Stimulated activated CD4-positive, alpha-beta T cell treated with anti-CD3 and anti-CD28 coated beads, Interleukin-2, amount 100 ng/mL, for 48 hours (primary cell): ENCODE measurements around the gene MAPK9.
A peak's percentile ranks its signal among the peaks of the same experiment; 100 is the strongest.
"Not testable (repeated sequence)": the region's sequence is repeated elsewhere in the genome, so short reads cannot be mapped to it uniquely, and the experiment has no call there.

ENCODE experiments used
- DNase-seq, 2 donors: peaks; one replicate each; pipeline ENCODE4 v3.0.0-alpha.2; 2020

Gene MAPK9

GRCh38 chr5:180222056-180222455 lies 69.8 kb downstream of the MAPK9 start:
- no peak for DNase-seq

GRCh38 chr5:180217797-180218196 lies 74.1 kb downstream of the MAPK9 start:
- DNase-seq, result no peak

DNA sequence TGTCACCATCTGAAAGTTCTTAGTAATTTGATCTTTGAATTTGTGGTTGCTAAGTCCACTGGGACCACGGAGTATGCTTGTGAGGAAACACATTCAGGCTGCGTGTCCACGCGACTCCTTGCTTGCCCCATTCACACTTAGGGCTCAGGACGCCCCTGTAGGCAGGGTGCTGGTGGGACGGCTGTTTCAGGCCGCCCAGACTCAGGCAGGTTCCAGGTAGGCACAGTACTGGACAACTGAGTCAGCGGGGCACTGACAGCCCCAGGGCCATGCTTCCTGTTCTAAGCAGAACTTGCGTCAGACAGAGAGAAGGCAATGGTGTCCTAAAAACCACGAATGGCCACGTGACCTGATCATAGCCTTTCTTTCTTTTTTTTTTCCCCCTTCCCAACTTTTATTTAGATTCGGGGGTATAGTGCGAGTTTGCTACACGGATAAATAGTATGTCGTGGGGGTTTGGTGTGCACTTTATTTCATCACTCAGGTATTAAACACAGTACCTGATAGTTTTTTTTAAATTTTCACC lies 75.2 kb downstream of the MAPK9 start:
- DNase-seq, result no peak

GRCh38 chr5:180215783-180216630 lies 75.9 kb downstream of the MAPK9 start:
- DNase-seq, result no peak

DNA sequence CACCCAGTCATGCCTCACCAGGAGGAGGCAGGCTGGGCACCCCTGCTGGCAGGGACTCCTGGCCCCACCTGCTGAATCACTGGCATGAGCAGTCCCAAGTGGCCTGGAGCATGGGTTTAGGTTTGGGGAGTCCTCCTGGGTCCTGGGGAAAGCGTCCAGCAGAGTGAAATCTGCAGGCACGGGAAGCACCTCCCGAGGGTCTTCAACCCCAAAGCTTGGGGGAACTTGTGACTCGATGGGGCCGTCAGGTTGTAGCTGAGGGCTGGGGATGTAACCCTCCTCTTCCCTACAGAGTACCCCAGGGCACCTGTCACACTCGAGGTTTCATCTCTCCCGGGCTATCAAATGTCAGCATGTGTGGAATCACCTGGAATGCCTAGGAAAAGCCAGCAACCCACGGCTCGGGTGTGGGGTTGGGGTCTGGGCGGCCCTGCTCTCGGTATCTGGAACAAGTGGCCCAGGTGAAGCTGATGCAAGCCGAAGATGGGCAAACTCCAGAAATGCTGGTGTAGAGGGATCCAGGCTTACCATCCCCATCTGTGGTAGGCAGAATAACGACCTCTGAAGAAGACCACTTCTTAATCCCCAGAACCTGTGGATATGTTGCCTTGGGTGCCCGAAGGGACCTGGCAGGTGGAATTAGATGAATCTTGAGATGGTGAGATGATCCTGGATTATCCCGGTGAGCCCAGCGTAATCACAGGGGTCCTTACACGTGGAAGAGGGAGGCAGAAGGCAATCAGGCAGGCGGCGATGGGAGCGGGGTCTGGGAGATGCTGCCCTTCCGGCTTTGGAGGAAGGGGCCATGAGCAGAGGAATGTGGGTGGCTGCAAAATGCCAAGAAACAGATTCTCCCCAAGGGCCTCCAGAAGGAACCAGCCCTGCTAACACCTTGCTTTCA lies 76.8 kb downstream of the MAPK9 start:
- no peak for DNase-seq

DNA sequence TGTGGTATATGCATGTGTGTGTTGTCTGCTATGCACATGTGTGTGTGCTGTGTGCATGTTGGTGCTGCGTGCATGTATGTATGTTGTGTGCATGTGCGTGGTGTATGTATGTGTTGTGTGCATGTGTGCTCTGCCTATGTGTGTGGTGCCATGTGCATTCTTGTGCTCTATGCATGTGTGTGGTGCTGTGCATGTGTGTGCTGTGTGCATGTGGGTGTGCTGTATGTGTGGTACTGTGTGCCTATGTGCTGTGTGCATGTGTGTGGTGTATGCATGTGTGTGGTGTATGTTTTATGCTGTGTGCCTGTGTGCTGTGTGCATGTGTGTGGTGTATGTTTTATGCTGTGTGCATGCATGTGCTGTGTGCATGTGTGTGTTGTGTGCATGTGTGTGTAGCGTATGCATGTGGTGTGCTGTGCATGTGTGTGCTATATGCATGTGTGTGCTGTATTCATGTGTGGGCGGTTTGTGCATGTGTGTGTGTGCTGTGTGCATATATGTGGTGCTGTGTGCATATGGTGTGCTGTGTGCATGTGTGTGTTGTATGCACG lies 78.2 kb downstream of the MAPK9 start:
- DNase-seq, result no peak

DNA sequence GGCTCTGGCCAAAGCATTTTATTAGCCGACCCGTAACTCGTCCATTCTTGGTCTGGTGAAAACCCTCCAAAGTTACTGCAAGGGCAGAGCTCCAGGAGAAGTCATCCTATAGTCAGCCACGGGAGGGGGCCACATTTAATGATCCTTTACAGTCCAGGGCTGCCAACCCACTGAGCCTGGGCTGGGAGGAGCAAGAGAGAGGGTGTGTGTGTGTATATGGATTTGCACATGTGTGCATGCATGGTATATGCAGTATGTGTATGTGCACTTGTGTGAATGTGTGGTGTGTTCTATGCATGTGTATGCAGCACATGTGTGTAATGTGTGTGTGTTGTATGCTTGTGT lies 78.7 kb downstream of the MAPK9 start:
- no peak for DNase-seq

DNA sequence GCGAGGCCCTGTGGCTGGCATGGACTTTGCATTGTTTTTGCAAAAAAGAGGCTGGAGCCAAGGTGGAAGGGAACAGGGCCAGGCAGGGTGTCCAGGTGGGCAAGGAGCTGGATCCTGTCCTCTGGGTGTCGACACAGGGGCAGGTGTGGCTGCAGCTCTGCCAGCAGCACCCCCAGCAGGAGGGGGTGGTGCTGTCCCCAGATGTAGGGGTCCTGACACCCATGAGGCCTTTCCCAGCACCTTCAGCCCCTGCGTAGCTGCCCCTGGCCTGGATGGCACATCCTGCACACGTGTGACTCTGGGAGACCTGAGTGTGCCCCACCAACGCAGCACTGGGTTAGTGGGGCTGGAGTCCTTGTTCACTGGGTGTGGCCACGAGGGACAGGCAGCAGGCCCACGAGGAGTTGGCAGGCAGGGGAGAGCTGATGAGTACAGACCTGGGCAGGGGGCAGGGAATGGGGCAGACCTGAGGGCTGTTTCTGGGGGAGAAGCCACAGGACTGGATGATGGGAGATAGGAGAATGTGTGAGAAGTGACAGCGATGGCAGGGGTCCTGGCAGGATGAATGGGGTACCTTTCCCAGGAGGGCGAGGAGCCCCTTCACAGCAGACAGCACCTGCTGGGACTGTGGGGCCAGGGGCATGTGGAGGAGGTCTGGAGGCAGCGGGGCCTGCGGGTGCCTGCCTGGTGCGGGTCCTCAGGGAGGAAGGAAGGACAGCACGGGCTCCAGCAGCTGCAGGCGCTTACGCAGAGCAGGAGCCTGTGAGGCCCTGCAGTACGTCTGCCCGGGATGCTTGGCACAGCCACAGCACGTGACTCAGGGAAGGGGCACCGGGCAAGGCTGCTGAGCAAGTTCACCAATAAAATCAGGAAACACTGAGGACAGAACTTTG lies 79.3 kb downstream of the MAPK9 start:
- no peak for DNase-seq

GRCh38 chr5:180211761-180212035 lies 80.2 kb downstream of the MAPK9 start:
- DNase-seq, result no peak

DNA sequence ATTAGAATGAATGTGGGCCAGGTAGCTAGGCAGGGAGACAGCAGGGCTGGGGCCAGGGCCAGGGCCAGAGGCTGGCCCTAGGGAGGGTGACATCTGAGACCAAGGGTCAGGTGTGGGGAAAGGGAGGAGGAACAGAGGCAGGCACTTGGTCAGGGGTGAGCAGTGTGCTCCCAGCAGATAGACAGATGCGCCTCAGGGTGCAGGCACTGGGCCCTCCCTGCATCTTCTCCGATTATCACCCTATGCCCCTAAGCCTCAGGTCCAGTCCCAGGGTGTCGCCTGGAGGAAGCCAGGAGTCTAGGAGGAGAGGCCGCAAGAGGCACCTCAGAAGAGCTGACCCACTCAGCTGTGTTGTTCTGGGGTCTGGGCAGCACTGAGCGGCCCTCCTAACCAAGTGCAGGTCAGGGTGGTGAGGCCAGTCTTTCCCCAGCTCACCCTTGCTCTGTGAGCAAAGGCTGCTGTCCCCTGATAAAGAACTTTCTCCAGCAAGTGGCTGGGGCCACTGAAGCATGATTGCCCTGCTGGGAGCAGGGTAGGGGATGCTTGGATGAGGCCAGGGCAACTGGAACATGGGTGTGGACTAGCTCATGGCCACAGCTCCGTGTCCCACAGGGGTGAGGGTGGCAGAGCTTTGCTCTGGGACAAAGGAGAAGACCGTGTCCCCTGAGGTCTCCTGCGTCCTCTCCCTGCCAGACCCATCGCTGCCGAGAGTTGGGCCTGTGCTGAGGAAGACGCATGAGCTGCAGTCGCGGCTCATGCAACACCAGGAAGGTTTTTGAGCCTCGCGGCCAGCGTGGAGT lies 80.7 kb downstream of the MAPK9 start:
- DNase-seq, result no peak

- not testable (repeated sequence) for DNase-seq
Measured at GRCh38 chr5:180210077-180210476, 81.8 kb downstream of the MAPK9 start.

DNA sequence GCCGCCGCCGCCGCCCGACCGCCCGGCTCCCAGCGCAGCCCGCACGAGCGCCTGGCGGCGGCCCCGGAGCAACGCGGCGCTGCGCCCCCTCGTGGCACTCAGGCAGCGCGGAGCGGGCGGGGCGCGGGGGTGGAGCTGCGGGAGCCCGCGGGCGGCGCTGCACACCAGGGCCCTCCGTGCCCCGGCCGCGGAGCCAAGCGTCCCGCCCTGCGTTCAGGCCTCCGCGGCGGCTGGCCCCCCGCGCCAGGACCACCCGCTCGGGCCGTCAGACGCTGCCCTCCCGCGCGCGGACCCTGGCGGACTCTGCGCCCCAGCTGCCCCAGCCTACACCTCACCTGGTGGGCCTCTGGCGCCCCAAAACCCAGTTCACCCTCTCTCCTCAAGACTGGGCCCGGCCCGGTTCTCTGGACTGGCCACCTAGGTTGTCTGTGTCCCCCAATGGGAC lies 82.7 kb downstream of the MAPK9 start, which contains the start of gene RASGEF1C:
TSS of gene RASGEF1C (minus strand) at position 75 of the 445 bp plus-strand sequence. CDS start 71,159 bp downstream, outside the sequence.
- DNase-seq, result peak; percentile 60 to 73

GRCh38 chr5:180208435-180209081 lies 83.3 kb downstream of the MAPK9 start:
- DNase-seq, result no peak

DNA sequence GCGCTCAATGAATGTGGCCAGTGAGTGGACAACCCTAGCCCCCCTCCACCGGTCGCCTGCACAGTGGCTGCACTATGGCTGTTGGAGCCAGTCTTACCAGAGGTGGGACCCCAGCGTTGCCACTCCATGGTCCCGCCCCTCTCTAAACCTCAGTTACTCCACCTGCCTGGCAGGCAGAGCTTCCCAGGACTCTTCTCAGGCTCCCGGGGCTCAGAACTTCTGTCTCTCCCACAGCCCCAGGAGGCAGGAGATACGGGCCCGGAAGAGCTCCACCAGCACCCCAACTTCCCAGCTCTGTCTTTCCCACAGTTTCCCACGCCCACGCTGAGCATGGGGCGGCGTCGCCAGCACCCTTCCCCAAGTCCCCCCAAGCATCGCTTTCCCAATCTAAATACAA lies 83.8 kb downstream of the MAPK9 start:
- no peak for DNase-seq

GRCh38 chr5:180207593-180207992 lies 84.3 kb downstream of the MAPK9 start:
- no peak for DNase-seq

- DNase-seq, result no peak
Measured at GRCh38 chr5:180206993-180207392, 84.9 kb downstream of the MAPK9 start.

- no peak for DNase-seq
Measured at GRCh38 chr5:180205916-180206315, 86.0 kb downstream of the MAPK9 start.

DNA sequence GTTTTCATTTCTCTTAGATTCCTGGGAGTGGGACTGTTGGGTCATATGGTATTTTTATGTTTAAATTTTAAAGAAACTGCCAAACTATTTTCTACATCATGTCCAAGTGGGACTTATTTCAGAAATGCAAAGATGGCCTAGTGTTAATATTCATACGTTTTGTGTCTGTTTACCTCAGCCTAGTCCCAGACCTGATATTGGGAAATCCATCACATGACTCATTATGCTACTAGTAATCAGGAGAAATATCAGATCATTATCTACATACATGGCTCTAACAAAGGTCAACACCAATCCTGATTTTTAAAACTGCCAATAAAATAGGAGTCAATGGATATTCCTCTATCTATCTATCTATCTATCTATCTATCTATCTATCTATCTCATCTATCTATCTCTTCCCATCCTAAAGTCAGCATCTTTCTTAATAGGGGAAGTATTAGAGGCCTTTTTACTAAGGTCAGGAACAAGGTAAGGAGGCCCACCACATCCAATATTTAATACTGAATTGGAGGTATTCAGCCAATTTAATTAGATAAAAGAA lies 87.5 kb downstream of the MAPK9 start:
- no peak for DNase-seq

DNA sequence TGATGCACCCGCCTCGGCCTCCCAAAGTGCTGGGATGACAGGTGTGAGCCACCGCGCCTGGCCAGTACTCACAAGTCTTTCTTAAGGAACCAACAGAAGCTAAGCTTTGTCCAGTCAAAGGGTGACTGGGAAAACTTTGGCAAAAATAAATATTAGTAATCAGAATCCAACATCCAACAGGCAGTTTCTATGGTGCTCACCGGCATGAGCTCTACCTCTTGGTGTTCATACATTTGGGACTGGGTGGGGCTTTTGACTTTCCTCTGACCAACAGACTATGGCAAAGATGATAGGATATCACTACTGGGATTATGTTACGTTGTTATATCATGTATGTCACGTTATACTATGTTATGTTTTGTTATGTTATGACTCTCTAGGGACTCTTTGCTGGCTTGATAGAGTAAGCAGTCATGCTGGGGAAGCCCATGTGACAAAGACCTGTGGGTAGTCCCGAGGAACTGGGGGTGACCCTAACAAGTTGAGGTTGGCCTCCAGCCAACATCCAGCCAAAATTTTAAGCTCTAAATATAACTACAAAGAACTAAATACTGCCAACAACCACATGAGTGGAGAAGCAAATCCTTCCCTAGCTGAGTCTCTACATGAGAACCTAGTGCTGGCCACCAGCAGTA lies 88.8 kb downstream of the MAPK9 start:
- DNase-seq, result no peak
